BLaER1 treated with 17β-estradiol and CSF1 and Interleukin-3, amounts not matched to agents 10 nM and 100 nM (cell line): Measurements from ENCODE around the gene LIPK.
"Not testable (repeated sequence)": the region's sequence is repeated elsewhere in the genome, so short reads cannot be mapped to it uniquely, and the experiment has no call there.

ENCODE experiments used
- H3K27ac ChIP-seq, 11 experiments: shearing (Covaris generic); formaldehyde crosslinking; 2 replicates each; pipeline ENCODE4 v1.8.1; 2022
- H3K27me3 ChIP-seq, 11 experiments: shearing (Covaris generic); formaldehyde crosslinking; 2 replicates each; pipeline ENCODE4 v1.8.1; 2022
- H3K36me3 ChIP-seq, 11 experiments: shearing (Covaris generic); formaldehyde crosslinking; 2 replicates each; pipeline ENCODE4 v1.8.1; 2022
- H3K4me1 ChIP-seq, 10 experiments: shearing (Covaris generic); formaldehyde crosslinking; 2 replicates each; pipeline ENCODE4 v1.8.1; 2022
- H3K4me2 ChIP-seq, 11 experiments: shearing (Covaris generic); formaldehyde crosslinking; 2 replicates each; pipeline ENCODE4 v1.8.1; 2022
- H3K4me3 ChIP-seq, 10 experiments: shearing (Covaris generic); formaldehyde crosslinking; 2 replicates each; pipeline ENCODE4 v1.8.1; 2022
- H3K9ac ChIP-seq, 11 experiments: shearing (Covaris generic); formaldehyde crosslinking; 2 replicates each; pipeline ENCODE4 v1.8.1; 2022
- H3K9me3 ChIP-seq, 11 experiments: shearing (Covaris generic); formaldehyde crosslinking; replicated peaks in 1 of 11; 2 replicates each; pipeline ENCODE4 v1.8.1; 2022
- H4K20me1 ChIP-seq, 11 experiments: shearing (Covaris generic); formaldehyde crosslinking; 2 replicates each; pipeline ENCODE4 v1.8.1; 2022
- Cebpa-rat ChIP-seq, 11 experiments: shearing (Covaris generic); IDR thresholded peaks; 2 replicates each; pipeline ENCODE4 v1.8.1; 2022

Gene LIPK, protein sequence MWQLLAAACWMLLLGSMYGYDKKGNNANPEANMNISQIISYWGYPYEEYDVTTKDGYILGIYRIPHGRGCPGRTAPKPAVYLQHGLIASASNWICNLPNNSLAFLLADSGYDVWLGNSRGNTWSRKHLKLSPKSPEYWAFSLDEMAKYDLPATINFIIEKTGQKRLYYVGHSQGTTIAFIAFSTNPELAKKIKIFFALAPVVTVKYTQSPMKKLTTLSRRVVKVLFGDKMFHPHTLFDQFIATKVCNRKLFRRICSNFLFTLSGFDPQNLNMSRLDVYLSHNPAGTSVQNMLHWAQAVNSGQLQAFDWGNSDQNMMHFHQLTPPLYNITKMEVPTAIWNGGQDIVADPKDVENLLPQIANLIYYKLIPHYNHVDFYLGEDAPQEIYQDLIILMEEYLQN

DNA sequence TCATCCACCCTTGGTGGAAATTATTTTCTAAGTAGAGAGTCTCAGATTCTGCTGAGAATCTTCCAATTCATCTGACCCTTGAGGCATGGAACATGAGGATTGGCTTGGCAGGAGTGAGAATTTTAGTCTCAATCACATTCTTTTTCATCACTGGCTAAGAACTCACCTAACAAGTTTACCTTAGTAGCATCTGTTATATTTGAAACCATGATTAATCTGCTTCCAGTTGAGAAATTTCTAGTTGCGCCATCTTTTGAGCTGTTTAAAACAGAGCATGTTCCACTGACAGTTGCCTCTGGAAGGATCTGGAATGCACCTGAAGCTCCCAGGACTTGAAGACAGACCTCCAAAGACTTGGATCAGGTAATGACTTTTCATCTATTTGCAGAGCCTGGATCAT is at the start of gene LIPK:
TSS of gene LIPK (plus strand) at position 292 of the 400 bp plus-strand sequence. CDS start 18,295 bp downstream, outside the sequence.
- no peak within 1 kb of the TSS for H3K27ac ChIP-seq
- H3K9me3 ChIP-seq = no peaks in the 10 kb centered on the region
- no peaks in the 10 kb centered on the region for H3K36me3 ChIP-seq
- no peak within 1 kb of the TSS for H3K4me2 ChIP-seq
- no peak within 1 kb of the TSS for H3K9ac ChIP-seq
- no peak for TF ChIP-seq Cebpa-rat (IDR thresholded peaks at IDR 0.05)
- peaks cover 0 to 9% (median 0%) of the 10 kb centered on the region in 10 experiments; a peak in 5 of 20 replicates for H3K4me1 ChIP-seq
- peaks cover 0 to 31% (median 0%) of the 10 kb centered on the region in 11 experiments; a peak in 4 of 22 replicates for H3K27me3 ChIP-seq
- no peak within 1 kb of the TSS for H3K4me3 ChIP-seq
- H4K20me1 ChIP-seq = no peaks in the 10 kb centered on the region

DNA sequence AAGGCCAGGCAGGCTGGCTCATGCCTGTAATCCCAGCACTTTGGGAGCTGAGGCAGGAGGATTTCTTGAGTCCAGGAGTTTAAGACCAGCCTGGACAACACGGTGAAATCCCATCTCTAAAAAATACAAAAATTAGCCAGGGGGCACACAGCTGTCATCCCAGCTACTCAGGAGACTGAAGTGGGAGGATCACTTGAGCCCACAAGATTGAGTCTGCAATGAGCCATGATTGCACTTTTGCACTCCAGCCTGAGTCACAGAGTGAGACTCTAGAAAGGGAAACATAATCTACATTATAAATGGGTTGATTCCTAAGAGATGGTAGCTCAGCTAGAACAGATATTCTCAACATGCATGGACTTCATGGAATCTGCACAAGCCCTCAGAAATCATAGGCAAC is 48.1 kb upstream of the LIPK start:
- Histone ChIP-seq H3K4me1 (peaks cover 0 to 16% (median 2%) of the 10 kb centered on the region in 10 experiments; a peak in 7 of 20 replicates), H3K27ac (no peak overlapping the region)

DNA sequence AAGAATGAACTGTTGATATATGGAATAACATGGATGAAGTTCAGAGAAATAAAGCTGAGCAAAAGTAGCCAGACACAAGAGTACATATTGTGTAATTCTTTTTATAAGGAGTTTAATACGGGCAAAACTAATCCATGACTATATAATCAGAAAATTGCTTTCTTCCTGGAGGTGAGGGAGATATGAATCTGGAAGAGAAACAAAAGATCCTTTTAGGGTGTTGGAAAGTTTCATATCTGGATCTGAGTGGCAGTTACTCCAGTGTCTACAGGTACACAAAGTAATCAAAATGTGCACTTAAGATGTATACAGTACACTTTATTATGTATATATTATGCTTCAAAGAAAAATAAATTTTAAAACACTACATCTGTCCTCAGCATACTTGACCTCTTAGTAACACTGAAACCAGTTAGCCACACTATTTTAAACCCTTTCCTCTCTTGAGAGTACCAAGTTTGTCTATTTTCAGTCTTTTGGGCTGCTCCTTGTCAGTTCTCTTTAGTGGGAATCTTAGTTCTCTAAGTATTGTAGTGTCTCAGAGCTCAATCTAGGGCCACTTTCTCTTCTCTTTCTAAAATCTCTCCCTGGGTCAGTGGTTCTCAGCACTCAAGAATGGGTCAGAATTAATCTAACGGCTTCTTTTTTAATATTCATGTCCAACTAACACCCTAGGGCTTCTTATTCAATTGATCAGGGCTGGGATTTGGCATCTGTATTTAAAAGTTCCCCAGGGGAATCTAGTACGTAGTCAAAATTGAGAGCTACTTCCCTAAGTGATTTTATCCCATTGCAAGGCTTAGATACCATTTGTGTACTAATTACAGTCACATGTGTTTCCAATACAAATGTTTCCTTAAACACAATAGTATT is 46.1 kb upstream of the LIPK start:
- Histone ChIP-seq H3K9ac (no peak overlapping the region), H3K27me3 (no peaks in the 10 kb centered on the region), H4K20me1 (no peaks in the 10 kb centered on the region), H3K36me3 (no peaks in the 10 kb centered on the region), H3K27ac (no peak overlapping the region), H3K4me3 (no peak overlapping the region), H3K4me1 (peaks cover 0 to 16% (median 2%) of the 10 kb centered on the region in 10 experiments; a peak in 7 of 20 replicates), H3K9me3 (peaks cover 0 to 8% (median 3%) of the 10 kb centered on the region in 11 experiments; a peak in 7 of 22 replicates), H3K4me2 (peak overlapping the region in 5 of 11 experiments; percentile 11 to 35 (median 22); a peak in 5 of 22 replicates)
- no peak for TF ChIP-seq Cebpa-rat (IDR thresholded peaks at IDR 0.05)

More for the DNA sequence above, 48.1 kb upstream of the LIPK start:
- Histone ChIP-seq H3K9me3 (0 out of 22 replicates have a peak, but pooled peaks cover 0 to 3% (median 0%) of the 10 kb centered on the region in 11 experiments), H3K27me3 (no peaks in the 10 kb centered on the region), H3K4me3 (no peak overlapping the region), H3K4me2 (no peak overlapping the region), H4K20me1 (no peaks in the 10 kb centered on the region), H3K9ac (no peak overlapping the region), H3K36me3 (no peaks in the 10 kb centered on the region)
- TF ChIP-seq Cebpa-rat (IDR thresholded peaks at IDR 0.05) = no peak

DNA sequence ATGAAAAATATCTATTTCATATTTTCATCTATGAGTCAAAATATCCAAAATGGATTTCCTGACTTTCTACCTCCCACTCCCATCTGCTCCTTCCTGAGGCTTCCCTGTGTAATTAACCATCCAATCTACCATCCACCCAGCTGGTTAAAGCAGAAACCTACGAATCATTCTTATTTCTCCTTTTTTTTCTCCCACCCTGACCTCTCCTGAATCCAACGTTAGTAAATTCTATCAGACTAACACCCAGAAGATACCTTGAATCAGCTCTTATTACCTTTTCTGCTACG is 45.5 kb upstream of the LIPK start:
- Histone ChIP-seq H3K9me3 (peaks cover 0 to 8% (median 3%) of the 10 kb centered on the region in 11 experiments; a peak in 7 of 22 replicates), H3K9ac (no peak overlapping the region), H3K27me3 (no peaks in the 10 kb centered on the region), H3K4me3 (no peak overlapping the region), H3K4me1 (peaks cover 0 to 16% (median 2%) of the 10 kb centered on the region in 10 experiments; a peak in 7 of 20 replicates), H4K20me1 (no peaks in the 10 kb centered on the region), H3K4me2 (no peak overlapping the region; a peak in 4 of 22 replicates), H3K27ac (no peak overlapping the region), H3K36me3 (no peaks in the 10 kb centered on the region)
- no peak for TF ChIP-seq Cebpa-rat (IDR thresholded peaks at IDR 0.05)

DNA sequence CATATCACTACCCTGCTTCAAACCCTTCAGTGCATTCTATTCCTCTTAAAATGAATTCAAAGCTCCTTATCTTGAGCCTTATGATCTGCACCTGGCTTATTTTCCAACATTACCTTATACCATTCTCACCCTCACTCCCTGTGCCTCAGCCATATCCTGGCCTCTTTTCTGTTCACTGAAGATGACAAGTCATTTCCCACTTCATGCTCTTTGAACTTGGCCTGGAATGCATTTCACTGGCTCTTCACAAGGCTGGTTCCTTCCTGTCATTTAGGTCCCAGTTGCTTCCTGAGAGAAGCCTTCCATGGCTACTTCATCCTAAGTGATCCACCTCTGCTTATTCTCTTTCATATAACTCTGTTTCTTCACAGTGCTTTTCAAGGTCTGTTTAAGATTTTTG is 45.0 kb upstream of the LIPK start:
- no peaks in the 10 kb centered on the region for H3K27me3 ChIP-seq
- TF ChIP-seq Cebpa-rat (IDR thresholded peaks at IDR 0.05) = no peak
- H3K4me2 ChIP-seq = peak overlapping the region in 1 of 11 experiments; percentile 11; a peak in 2 of 22 replicates
- H3K4me1 ChIP-seq = peaks cover 0 to 16% (median 2%) of the 10 kb centered on the region in 10 experiments; a peak in 7 of 20 replicates
- H3K4me3 ChIP-seq = no peak overlapping the region
- no peak overlapping the region for H3K9ac ChIP-seq
- peaks cover 0 to 8% (median 3%) of the 10 kb centered on the region in 11 experiments; a peak in 7 of 22 replicates for H3K9me3 ChIP-seq
- H3K36me3 ChIP-seq = no peaks in the 10 kb centered on the region
- H3K27ac ChIP-seq = no peak overlapping the region
- no peaks in the 10 kb centered on the region for H4K20me1 ChIP-seq

DNA sequence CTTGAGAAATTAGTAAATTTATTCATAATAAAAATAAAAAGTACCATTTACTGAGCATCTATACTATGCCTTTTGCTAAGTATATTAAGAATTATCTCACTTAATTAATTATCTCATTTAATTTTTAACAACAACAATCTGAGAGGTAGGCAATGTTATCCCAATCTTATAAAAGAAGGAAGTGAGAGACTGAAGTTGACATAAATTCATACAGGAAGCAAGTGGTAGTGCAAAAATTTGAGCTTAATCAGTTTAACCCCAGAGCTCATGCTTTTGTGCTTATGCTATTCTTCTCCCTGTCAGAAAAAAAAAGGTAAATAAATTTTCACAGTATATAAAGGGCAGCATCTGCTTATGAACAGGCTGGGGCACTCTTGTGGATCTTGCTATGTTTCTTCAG is 44.5 kb upstream of the LIPK start:
- Histone ChIP-seq H3K4me2 (no peak overlapping the region), H3K27ac (no peak overlapping the region)
- no peak for TF ChIP-seq Cebpa-rat (IDR thresholded peaks at IDR 0.05)

DNA sequence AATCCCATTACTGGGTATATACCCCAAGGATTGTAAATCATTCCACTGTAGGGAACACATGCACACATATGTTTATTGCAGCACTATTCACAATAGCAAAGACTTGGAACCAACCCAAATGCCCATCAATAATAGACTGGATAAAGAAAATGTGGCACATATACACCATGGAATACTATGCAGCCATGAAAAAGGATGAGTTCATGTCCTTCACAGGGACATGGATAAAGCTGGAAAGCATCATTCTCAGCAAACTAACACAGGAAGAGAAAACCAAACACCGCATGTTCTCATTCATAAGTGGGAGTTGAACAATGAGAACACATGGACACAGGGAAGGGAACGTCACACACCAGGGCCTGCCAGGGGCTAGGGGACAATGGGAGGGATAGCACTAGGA is 42.9 kb upstream of the LIPK start:
- H3K27ac ChIP-seq, H3K27me3 ChIP-seq, H3K4me3 ChIP-seq, H3K4me2 ChIP-seq, H3K9me3 ChIP-seq, H3K36me3 ChIP-seq, H3K9ac ChIP-seq, H4K20me1 ChIP-seq: not testable (repeated sequence)
- H3K4me1 ChIP-seq = peaks cover 0 to 19% (median 3%) of the 10 kb centered on the region in 10 experiments; a peak in 9 of 20 replicates

More for the DNA sequence above, 44.5 kb upstream of the LIPK start:
- Histone ChIP-seq H3K9me3 (peaks cover 0 to 8% (median 3%) of the 10 kb centered on the region in 11 experiments; a peak in 7 of 22 replicates), H3K36me3 (no peaks in the 10 kb centered on the region), H3K9ac (no peak overlapping the region), H4K20me1 (no peaks in the 10 kb centered on the region), H3K27me3 (no peaks in the 10 kb centered on the region), H3K4me3 (no peak overlapping the region), H3K4me1 (peaks cover 0 to 16% (median 2%) of the 10 kb centered on the region in 10 experiments; a peak in 7 of 20 replicates)

DNA sequence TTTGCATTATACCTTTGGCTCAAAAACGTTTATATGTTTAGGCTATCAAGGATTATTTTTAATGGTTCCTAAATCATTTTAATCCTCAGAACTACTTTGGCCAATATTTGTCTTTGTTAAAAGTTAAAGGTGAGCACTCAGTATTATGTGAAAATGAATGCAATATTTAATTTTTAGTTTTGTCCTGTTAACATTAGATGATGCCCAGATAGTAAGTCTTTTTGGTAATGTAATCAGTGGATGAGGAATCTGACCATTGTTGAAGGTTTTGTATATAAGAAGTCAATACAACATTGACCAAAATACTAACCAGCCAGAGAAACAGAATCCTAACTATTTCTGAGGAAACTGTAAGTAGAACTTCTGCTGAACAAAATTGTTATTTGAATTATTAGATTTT is 41.9 kb upstream of the LIPK start, which contains the start of gene LIPF:
TSS of gene LIPF (plus strand) at position 301 of the 400 bp plus-strand sequence. CDS start 2,856 bp downstream, outside the sequence.
- Histone ChIP-seq H3K4me3 (no peak within 1 kb of the TSS), H3K27me3 (no peaks in the 10 kb centered on the region), H3K36me3 (no peaks in the 10 kb centered on the region), H3K9me3 (peaks cover 0 to 6% (median 3%) of the 10 kb centered on the region in 11 experiments; a peak in 7 of 22 replicates), H3K4me1 (peaks cover 0 to 29% (median 9%) of the 10 kb centered on the region in 10 experiments; a peak in 10 of 20 replicates), H3K27ac (no peak within 1 kb of the TSS), H3K9ac (no peak within 1 kb of the TSS), H3K4me2 (no peak within 1 kb of the TSS), H4K20me1 (no peaks in the 10 kb centered on the region)
- TF ChIP-seq Cebpa-rat (IDR thresholded peaks at IDR 0.05) = no peak

DNA sequence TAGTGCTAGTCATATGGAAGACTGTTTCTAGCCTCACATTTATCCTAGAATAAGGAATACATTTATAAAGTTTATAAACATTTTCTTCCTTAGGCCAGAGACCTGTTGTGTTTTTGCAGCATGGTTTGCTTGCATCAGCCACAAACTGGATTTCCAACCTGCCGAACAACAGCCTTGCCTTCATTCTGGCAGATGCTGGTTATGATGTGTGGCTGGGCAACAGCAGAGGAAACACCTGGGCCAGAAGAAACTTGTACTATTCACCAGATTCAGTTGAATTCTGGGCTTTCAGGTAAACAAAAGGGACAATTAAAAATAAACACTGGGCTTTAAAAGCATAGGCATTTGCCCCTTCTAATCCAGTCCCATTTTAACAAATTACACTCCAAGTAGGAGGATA is 37.6 kb upstream of the LIPK start:
- Histone ChIP-seq H3K9ac (no peak overlapping the region), H3K9me3 (peaks cover 0 to under 1% (median 0%) of the 10 kb centered on the region in 11 experiments; a peak in 5 of 22 replicates), H3K4me1 (peaks cover 0 to 21% (median 10%) of the 10 kb centered on the region in 10 experiments; a peak in 8 of 20 replicates), H3K36me3 (no peaks in the 10 kb centered on the region), H3K27me3 (no peaks in the 10 kb centered on the region), H3K27ac (peak overlapping the region in 1 of 11 experiments; percentile 31; a peak in 1 of 22 replicates), H3K4me3 (no peak overlapping the region), H3K4me2 (peak overlapping the region in 7 of 11 experiments; percentile 4 to 57 (median 33); a peak in 9 of 22 replicates), H4K20me1 (no peaks in the 10 kb centered on the region)
- no peak for TF ChIP-seq Cebpa-rat (IDR thresholded peaks at IDR 0.05)
